GM21447 (cell line): ENCODE data around the gene ZNF324B.
A peak's percentile ranks its signal among the peaks of the same experiment; 100 is the strongest.
"Not testable (repeated sequence)": the region's sequence is repeated elsewhere in the genome, so short reads cannot be mapped to it uniquely, and the experiment has no call there.

ENCODE experiments used
- ATAC-seq: cut with Tn5 transposase; IDR thresholded peaks from one replicate; pipeline ENCODE4 v1.9.1; 2021; ENCODE audit not compliant: unreplicated experiment

The ZNF324B gene

GRCh38 chr19:58479736-58480480, 28.5 kb downstream of the ZNF324B start:
- ATAC-seq = no peak

GRCh38 chr19:58480481-58480830, 29.0 kb downstream of the ZNF324B start:
- ATAC-seq = no peak

GRCh38 chr19:58480831-58481230, 29.4 kb downstream of the ZNF324B start:
- no peak for ATAC-seq

GRCh38 chr19:58482372-58482771, 30.9 kb downstream of the ZNF324B start:
- ATAC-seq = no peak

GRCh38 chr19:58483776-58484175, 32.4 kb downstream of the ZNF324B start:
- no peak for ATAC-seq

- ATAC-seq = not testable (repeated sequence)
These were observed 32.9 kb downstream of the ZNF324B start for GRCh38 chr19:58484349-58484748.

DNA sequence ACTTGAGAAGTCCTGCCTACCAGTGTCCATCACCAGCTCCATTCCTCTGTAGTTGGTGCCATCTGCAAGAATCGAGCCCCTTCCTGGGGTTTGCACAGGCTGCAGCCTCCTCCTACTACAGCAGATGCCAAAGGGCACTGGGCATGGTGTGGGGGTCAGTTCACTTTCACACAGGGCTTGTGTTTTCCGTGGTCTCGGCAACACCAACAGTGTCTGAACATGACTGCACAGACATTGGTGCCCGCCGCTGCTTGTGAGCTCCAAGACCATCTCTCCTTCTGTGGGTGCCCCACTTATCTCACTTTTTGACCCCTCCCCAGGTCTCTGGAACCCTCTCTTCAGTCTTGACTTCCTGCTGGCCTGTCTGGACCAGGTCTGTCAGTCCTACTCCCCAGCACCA, 40.0 kb downstream of the ZNF324B start:
- no peak for ATAC-seq

DNA sequence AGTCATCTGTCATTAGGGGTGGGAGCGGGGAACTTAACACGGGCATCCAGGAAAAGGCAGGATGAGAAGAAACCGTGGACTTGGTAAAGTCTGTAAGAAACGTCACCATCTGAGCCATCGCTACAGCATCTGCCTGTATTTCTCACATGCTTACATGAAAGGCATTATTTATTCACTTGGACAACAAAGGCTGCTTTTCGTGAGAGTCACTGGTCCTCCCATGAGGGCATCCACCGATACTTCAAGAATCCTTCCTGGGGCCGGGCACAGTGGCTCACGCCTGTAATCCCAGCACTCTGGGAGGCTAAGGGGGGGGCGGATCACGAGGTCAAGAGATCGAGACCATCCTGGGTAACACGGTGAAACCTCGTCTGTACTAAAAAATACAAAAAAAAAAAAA, 40.8 kb downstream of the ZNF324B start:
- ATAC-seq = no peak

DNA sequence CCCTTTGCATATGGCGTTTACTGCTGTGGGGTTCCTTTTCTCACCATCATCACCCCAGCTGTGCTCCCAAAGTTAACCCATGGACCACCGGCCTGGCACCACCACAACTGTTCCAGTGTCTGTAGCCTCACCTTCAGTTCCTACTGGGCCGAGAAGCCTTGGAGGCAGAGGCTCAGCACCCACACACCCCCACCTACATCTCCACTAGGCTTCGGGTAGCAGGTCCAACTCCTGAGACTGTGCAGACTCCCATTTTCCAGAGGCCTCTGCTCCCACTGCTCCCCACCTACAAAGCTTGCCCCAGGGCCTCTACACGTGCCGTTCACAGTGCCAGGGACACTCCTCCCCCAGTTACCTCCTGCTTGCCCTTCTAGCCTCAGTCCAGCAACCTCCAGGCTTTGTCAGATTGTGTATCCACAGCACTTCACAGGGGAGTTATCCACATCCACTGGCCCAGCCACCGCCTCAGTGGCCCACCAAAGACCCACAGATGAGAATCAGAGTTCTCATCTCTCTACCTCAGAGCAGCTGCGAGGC, 46.3 kb downstream of the ZNF324B start:
- ATAC-seq = no peak

DNA sequence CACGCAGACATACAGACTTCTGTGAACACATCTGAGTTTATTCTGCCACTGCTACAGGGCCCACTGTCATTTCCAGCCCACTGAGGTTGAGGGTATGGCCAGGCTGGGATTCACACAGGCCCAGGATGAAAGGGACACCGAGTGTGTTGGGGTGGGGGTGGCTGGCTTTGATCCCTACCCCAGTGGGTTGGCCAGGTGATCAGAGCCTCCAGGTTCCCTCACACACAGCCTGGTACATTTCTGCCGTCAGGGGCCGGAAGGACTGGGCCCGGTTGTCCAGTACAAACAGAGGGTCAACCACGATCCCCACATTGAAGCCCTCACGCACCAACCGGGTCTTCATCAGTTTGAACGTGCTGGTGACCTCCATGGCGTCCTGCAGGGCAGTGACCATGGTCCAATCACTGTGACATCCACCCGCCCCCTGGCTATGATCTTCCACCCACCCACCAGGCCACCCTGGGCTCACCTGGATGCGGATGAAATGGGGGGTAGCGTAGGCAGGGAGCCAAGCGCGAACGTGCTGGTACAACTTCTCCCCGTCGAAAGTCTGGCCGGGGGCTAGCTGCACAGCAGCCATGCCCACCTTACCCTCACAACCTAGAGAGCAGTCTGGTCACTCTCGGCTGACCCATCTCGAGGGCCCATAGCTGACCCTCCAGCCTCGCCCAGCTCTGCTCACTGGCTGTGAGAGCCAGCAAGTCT, 47.0 kb downstream of the ZNF324B start:
- ATAC-seq = no peak

GRCh38 chr19:58499021-58499927, 47.9 kb downstream of the ZNF324B start:
- ATAC-seq = peak; percentile 93

DNA sequence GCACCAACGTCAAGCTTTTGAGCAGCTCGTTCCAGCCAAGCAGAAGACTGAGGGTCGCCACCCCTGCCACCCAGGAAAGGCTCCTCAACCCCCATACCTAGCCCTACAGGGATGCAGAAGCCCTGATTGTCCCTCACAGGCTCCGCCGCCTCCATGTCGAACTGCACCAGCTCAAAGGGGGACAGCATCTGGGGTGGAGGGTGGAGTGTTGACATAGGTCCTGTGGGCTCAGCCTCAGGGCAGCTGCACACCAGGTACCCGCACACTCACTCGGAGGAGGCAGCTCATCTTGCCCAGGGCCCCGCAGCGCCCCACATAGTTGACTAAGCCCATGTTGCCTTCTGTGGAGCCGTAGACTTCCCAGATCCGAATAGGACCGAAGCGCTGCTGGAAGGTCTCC, 48.8 kb downstream of the ZNF324B start:
- no peak for ATAC-seq
